K562 (cell line): Measurements from ENCODE around the gene HBB. TPM values are rescaled to one million over a fixed set of nuclear protein-coding genes. Genes with fewer than 3 reads are reported as not detected.

Experiments
- ATAC-seq: fragments of 200-7000 bp; cut with Tn5 transposase; 3 replicates; pipeline ENCODE4 v1.9.1; 2020; ENCODE audit warnings: moderate library complexity
- BruUV-seq: library from RNA; stranded (reverse); fragments of 400-500 nt; replicated peaks from 2 replicates; lab custom pipeline; 2021; lab: Mats Ljungman, UMichigan
- CTCF ChIA-PET: fragments of 300-600 bp; formaldehyde crosslinking; extraction: SDS; loops from one replicate; lab custom pipeline; 2021; ENCODE audit warnings: low intra/inter-chr PET ratio; lab: Yijun Ruan, JAX
- POLR2A ChIA-PET: fragments of 300-600, 350-650 bp; sonication (Branson Sonifier 250); formaldehyde crosslinking; extraction: SDS; loops from one replicate; lab custom pipeline; 2021; ENCODE audit warnings: antibody characterized with exemption, inconsistent platforms; lab: Yijun Ruan, JAX
- DNase-seq, 4 experiments: peaks; one replicate each; pipeline versions ENCODE4 v3.0.0 to v3.0.0-alpha.2; 2011 to 2018; ENCODE audit warnings: low spot score in 3 of 4, mixed read lengths in 3 of 4; ENCODE audit errors: extremely low read depth in 1 of 4
- FAIRE-seq: peaks from 2 replicates; lab custom pipeline; 2011; peaks lifted over from hg19 to GRCh38; lab: Jason Lieb, UNC
- H2AFZ ChIP-seq: 2 replicates; pipeline ENCODE4 v1.6.0; 2011; ENCODE audit warnings: low read depth, low read length, control low read depth, inconsistent platforms
- H3K27ac ChIP-seq: fragments of 200-600 bp; 3 replicates; pipeline ENCODE4 v1.8.0; 2011; ENCODE audit warnings: low read depth, mild to moderate bottlenecking, control low read depth, inconsistent platforms, low read length, moderate library complexity, mixed read lengths; ENCODE audit errors: extremely low read depth
- H3K27me3 ChIP-seq, 2 experiments: fragments of 300-600 bp in 1 of 2; 2 replicates in 1 of 2; 3 replicates in 1 of 2; pipeline versions ENCODE4 v1.6.0 to v1.8.0; 2011; ENCODE audit warnings: inconsistent platforms in 2 of 2, low read length in 2 of 2, mild to moderate bottlenecking in 1 of 2, mixed read lengths in 1 of 2, moderate library complexity in 1 of 2; ENCODE audit not compliant: control insufficient read depth in 2 of 2, insufficient read depth in 2 of 2
- H3K36me3 ChIP-seq: fragments of 300-600 bp; 3 replicates; pipeline ENCODE4 v1.8.0; 2011; ENCODE audit warnings: mild to moderate bottlenecking, low read length, inconsistent platforms; ENCODE audit not compliant: control insufficient read depth, insufficient read depth
- H3K4me1 ChIP-seq, 2 experiments: fragments of 200-600 bp in 1 of 2; replicated peaks in 1 of 2; 2 replicates in 1 of 2; 3 replicates in 1 of 2; pipeline versions ENCODE4 v1.5.1 to v1.8.0; 2011; ENCODE audit warnings: inconsistent platforms in 2 of 2, low read length in 2 of 2, mild to moderate bottlenecking in 1 of 2, mixed read lengths in 1 of 2, moderate library complexity in 1 of 2; ENCODE audit not compliant: control insufficient read depth in 2 of 2, insufficient read depth in 2 of 2
- H3K4me2 ChIP-seq: 2 replicates; pipeline ENCODE4 v1.6.1; 2011; ENCODE audit warnings: low read length, control low read depth, inconsistent platforms, mixed read lengths; ENCODE audit not compliant: insufficient read depth
- H3K4me3 ChIP-seq: fragments of 200-600 bp; sonication (generic), shearing (Covaris generic); 2 replicates; pipeline ENCODE4 v1.5.1; 2016; ENCODE audit warnings: control low read depth, inconsistent platforms
- H3K79me2 ChIP-seq: fragments of 200-600 bp; 3 replicates; pipeline ENCODE4 v1.8.0; 2011; ENCODE audit warnings: low read length, inconsistent platforms; ENCODE audit not compliant: control insufficient read depth, insufficient read depth
- H3K9ac ChIP-seq, 2 experiments: 2 replicates each; pipeline versions ENCODE4 v1.6.0 to v1.6.1; 2011; ENCODE audit warnings: low read depth in 2 of 2, low read length in 2 of 2, control low read depth in 1 of 2, inconsistent platforms in 1 of 2, mild to moderate bottlenecking in 1 of 2, mixed read lengths in 1 of 2; ENCODE audit not compliant: insufficient read depth in 1 of 2
- H3K9me1 ChIP-seq: one replicate; pipeline ENCODE4 v1.6.0; 2011; ENCODE audit warnings: inconsistent platforms, mild to moderate bottlenecking, low read length, moderate library complexity; ENCODE audit not compliant: control insufficient read depth, insufficient read depth
- H3K9me3 ChIP-seq: replicated peaks from 2 replicates; pipeline ENCODE4 v1.5.1; 2011; ENCODE audit warnings: low read depth, low read length, inconsistent platforms; ENCODE audit not compliant: control insufficient read depth, insufficient read depth
- H4K20me1 ChIP-seq: replicated peaks from 2 replicates; pipeline ENCODE4 v1.6.1; 2011; ENCODE audit warnings: low read length, inconsistent platforms, mixed read lengths; ENCODE audit not compliant: control insufficient read depth, insufficient read depth
- ELF2 ChIP-seq: fragments of 250-450 bp; sonication (Bioruptor Pico); IDR thresholded peaks from 2 replicates; pipeline ENCODE4 v1.5.0; 2021; ENCODE audit warnings: mild to moderate bottlenecking
- MCM7 ChIP-seq, 2 experiments: fragments of 450-650 bp; IDR thresholded peaks; 2 replicates each; pipeline ENCODE4 v1.6.1; 2016 to 2018
- SMARCE1 ChIP-seq: fragments of 450-650 bp; IDR thresholded peaks from 2 replicates; pipeline ENCODE4 v1.7.1; 2016; ENCODE audit warnings: mild to moderate bottlenecking
- ZFP30 ChIP-seq: fragments of 250-450 bp; sonication (Bioruptor Pico); IDR thresholded peaks from 2 replicates; pipeline ENCODE4 v1.8.0; 2022; ENCODE audit warnings: moderate library complexity, mild to moderate bottlenecking, inconsistent platforms, borderline replicate concordance
- ZNF436 ChIP-seq: fragments of 250-450, 450-650 bp; sonication (Bioruptor Pico); formaldehyde crosslinking; IDR thresholded peaks from 2 replicates; pipeline ENCODE4 v1.7.0; 2020; ENCODE audit warnings: mild to moderate bottlenecking
- WGBS: fragments of 100-300 bp; shearing (Covaris generic); methylation state at CpG from one replicate; pipeline ENCODE4 v1.1.6; 2016; ENCODE audit warnings: low coverage, mixed read lengths; ENCODE audit not compliant: insufficient coverage; ENCODE audit errors: missing lambda C conversion rate; 5-methylcytosine and 5-hydroxymethylcytosine counted together
- in situ Hi-C: fragments of 300-500 bp; cut with MboI; formaldehyde crosslinking; loops from 4 replicates; pipeline ENCODE4 v1.15.0; 2018; ENCODE audit warnings: inconsistent platforms, mixed read lengths
- intact Hi-C: fragments of 100-400 bp; cut with micrococcal nuclease; formaldehyde crosslinking; loops from 2 replicates; pipeline ENCODE4 v1.14.2; 2022
- polyA plus RNA-seq, 8 experiments: library from polyadenylated mRNA; depleted of rRNA in 4 of 8; stranded (reverse) in 5 of 8; unstranded in 3 of 8; fragments of >200 nt; fragmentation: Nextera tagmentation in 2 of 8; fragmentation: Illumina TruSeq in 1 of 8; extraction: Ambion mirVana in 2 of 8; extraction: Trizol in 1 of 8; gene quantifications; 2 replicates each; pipeline versions ENCODE4 v1.2.1 to v1.2.3, GENCODE V29; 2011 to 2014; ENCODE audit warnings: inconsistent platforms in 1 of 8, missing spikeins in 1 of 8
- total RNA-seq, 7 experiments: library from RNA; depleted of rRNA in 6 of 7; stranded (reverse); fragments of >200 nt in 6 of 7; fragmentation: Illumina TruSeq in 2 of 7; extraction: Trizol in 2 of 7; gene quantifications; 2 replicates each; pipeline versions ENCODE4 v1.2.1 to v1.2.3, GENCODE V29; 2011 to 2021; ENCODE audit warnings: low replicate concordance in 1 of 7

The HBB gene
- total and polyA plus RNA-seq, 9 of the 15 experiments (the other 6 are each of a cell fraction or from before 2014, with no cell fraction given), result 0.33 to 3.4 (median 1.2) TPM; not detected in 2

- in situ Hi-C loops (no loop called here), intact Hi-C loops (no loop called here)
- TF ChIP-seq ZNF436 (0 out of 2 replicates have a peak, but pooled peaks have one; percentile 57), SMARCE1 (no peak), ZFP30 (CRISPR knock-in tag) (peak; percentile 57; the same call in 1 of the 2 replicates), MCM7 (IDR thresholded peaks at IDR 0.05) (no peak), ELF2 (CRISPR knock-in tag) (no peak)
- 60% methylated on average over 2 of the region's 2 CpGs for WGBS
- ATAC-seq, result no peak
- DNase-seq, result no peak
- Histone ChIP-seq H3K36me3 (peaks cover 28% of the 10 kb centered on the region), H4K20me1 (no peaks in the 10 kb centered on the region), H3K4me3 (no peak overlapping the region), H3K9me3 (no peaks in the 10 kb centered on the region), H2AFZ (no peak overlapping the region), H3K4me2 (no peak overlapping the region), H3K9me1 (no peaks in the 10 kb centered on the region), H3K27ac (no peak overlapping the region), H3K79me2 (peaks cover 41% of the 10 kb centered on the region), H3K4me1 (peaks cover 0 to 26% of the 10 kb centered on the region in 2 experiments; a peak in 4 of 5 replicates), H3K9ac (no peak overlapping the region), H3K27me3 (no peaks in the 10 kb centered on the region)
- ChIA-PET POLR2A (interaction anchor here (0.6 to 2.4 kb wide), 5 partner anchors 10 to 135 kb away, joined by 3 to 5 read pairs (median 4); no protein-coding TSS in a partner anchor), CTCF (no interaction called here)
- BruUV-seq, result no TSS peak
- FAIRE-seq, result no peak
Observed at GRCh38 chr11:5265832-5266231, 39.0 kb upstream of the HBB start.
